Cardiac fibroblast (primary cell): Measurements from ENCODE around the gene RAB11FIP5.
"Not testable (repeated sequence)": the region's sequence is repeated elsewhere in the genome, so short reads cannot be mapped to it uniquely, and the experiment has no call there.

ENCODE experiments used
- DNase-seq, 2 donors: peaks; one replicate each; pipeline versions ENCODE4 v3.0.0 to v3.0.0-alpha.2; 2010; ENCODE audit warnings: low read depth in 2 of 2
- H3K4me3 ChIP-seq, 2 donors: replicated peaks in 1 of 2; 1 replicate in 1 of 2; 2 replicates in 1 of 2; pipeline ENCODE4 v1.5.1; 2011; ENCODE audit warnings: low read depth in 2 of 2, low read length in 2 of 2, mild to moderate bottlenecking in 2 of 2, moderate library complexity in 1 of 2
- TF ChIP-seq, protein P1 (sequence below): IDR thresholded peaks from one replicate; pipeline ENCODE4 v1.5.1; 2011; ENCODE audit warnings: low read depth, mild to moderate bottlenecking, low read length, inconsistent platforms

RAB11FIP5 gene

DNA sequence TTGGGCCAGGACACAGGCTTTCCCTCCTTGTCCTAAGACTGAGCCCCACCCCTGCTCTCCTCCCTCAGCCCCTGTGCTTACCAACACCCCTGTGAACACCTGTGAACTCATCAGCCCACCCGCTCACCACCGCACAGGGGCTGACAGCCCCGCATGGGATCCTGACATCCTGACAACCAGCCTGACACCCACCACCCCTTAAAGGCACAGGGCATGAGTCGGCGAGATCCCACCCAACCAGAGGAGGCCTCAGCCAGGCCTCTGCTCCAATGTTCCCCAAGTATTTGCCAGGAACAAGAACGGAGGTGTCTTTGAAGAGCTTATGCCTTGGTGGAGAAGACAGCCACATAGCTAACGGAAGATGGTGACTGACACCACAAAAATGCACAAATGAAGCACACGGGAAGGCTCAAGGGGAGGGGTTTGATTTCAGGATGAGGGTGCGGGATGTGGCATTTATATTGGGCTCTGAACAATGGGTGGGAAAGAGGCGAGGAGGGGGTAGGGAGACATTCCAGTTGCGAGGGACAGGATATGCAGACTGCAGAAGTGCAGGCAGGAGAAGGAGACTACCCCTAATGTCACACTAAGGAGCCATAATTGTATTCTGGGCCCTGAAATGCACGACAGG is 11.0 kb downstream of the RAB11FIP5 start:
- DNase-seq, result peak in 1 of 2 donors; percentile 48
- no peak overlapping the region for H3K4me3 ChIP-seq
- TF ChIP-seq, protein P1, sequence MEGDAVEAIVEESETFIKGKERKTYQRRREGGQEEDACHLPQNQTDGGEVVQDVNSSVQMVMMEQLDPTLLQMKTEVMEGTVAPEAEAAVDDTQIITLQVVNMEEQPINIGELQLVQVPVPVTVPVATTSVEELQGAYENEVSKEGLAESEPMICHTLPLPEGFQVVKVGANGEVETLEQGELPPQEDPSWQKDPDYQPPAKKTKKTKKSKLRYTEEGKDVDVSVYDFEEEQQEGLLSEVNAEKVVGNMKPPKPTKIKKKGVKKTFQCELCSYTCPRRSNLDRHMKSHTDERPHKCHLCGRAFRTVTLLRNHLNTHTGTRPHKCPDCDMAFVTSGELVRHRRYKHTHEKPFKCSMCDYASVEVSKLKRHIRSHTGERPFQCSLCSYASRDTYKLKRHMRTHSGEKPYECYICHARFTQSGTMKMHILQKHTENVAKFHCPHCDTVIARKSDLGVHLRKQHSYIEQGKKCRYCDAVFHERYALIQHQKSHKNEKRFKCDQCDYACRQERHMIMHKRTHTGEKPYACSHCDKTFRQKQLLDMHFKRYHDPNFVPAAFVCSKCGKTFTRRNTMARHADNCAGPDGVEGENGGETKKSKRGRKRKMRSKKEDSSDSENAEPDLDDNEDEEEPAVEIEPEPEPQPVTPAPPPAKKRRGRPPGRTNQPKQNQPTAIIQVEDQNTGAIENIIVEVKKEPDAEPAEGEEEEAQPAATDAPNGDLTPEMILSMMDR, result no peak

DNA sequence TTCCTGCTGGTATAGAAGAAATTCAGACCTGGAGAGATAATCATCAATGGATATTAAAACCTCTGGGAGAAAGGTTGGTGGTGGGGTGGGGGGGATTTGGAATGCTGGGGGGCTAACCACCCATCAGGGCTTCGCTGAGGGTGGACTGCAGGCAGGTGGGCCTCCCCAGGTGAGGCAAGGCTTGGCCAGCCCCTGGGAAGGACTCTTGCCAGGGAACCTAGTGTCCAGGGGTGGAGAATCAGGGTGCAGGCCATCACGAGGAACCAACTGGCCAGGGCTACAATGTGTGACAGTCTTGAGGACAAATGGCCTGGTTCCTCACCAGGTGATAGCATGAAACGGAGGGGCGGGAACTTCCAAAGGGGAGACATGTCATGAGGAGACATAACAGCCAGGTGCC is 11.8 kb downstream of the RAB11FIP5 start:
- DNase-seq, result no peak
- no peak overlapping the region for H3K4me3 ChIP-seq
- TF ChIP-seq, protein P1, result no peak

DNA sequence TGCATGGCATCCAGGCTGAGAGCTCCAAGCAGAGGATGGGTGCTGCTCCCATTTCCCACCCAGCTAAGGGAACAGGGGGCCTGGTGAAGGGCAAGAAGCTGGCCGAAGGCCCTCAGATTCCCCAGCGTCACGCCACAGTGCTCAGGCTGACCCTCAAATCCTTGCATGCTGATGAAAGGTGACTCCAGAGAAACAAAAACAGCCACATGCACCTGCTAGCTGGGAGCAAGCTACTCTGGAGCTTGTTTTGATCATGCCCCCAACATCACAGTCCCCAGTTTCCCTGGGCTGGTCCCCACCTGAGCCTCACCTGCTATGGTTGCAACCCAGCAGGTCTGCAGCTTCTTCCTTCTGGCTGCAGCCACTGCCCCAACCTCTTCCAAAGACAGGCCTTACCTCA is 13.3 kb downstream of the RAB11FIP5 start:
- TF ChIP-seq, protein P1, result no peak
- no peak overlapping the region for H3K4me3 ChIP-seq
- no peak for DNase-seq

GRCh38 chr2:73095910-73096309 is 16.8 kb downstream of the RAB11FIP5 start:
- TF ChIP-seq, protein P1, result no peak
- no peak for DNase-seq
- no peak overlapping the region for H3K4me3 ChIP-seq

DNA sequence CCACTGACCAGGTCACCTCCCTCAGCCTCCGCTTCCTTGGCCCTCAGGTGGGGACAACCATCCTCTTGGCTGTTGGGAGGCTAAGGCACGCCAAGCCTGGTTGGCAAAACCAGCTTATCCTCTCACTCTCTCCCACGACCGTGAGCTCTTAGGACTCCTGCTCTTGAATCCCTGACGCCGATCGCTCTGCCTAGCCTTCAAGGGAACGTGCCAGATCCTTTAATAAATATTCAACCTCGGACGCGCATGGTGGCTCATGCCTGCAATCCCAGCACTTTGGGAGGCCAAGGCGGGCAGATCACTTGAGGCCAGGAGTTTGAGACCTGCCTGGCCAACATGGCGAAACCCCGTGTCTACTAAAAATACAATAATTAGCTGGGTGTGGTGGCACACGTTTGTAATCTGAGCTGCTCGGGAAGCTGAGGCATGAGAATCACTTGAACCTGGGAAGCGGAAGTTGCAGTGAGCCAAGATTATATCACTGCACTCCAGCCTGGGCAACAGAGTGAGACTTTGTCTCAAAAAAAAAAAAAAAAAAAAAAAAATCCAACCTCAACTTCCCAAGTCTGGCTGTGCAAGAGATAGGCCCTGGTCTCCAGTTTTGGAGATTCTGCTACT is 19.0 kb downstream of the RAB11FIP5 start:
- DNase-seq, H3K4me3 ChIP-seq: not testable (repeated sequence)

DNA sequence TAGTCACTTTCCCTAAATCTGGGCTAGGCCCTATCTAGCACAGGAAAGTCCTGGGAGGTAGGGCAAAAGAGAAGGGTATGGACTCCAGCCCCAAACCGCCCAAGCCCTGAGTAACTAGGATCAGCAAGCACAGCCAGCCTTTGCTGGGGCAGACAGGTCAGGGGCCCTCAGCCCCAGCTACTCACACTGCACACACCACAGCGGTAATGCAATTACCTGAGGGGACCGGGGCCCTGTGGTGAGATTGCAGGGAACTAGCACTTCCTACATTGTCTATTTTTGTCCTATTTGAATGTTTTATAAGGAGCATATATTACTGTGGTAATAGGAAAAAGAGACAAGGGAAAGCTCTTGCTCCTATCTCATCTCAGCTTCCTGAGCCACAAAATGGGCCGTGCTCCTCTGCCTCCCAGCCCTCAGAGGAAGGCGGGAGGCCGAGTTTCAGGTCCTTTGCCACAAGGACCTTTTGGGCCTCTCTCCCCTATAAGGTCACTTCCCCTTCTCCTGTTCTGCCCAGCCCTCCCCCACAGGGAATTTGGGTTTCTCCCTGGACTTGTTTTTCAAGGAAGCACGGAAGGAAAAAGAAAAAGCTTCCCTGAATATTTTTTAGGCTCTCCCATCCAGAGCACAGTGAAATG is 20.5 kb downstream of the RAB11FIP5 start:
- no peak for DNase-seq
- no peak overlapping the region for H3K4me3 ChIP-seq
- TF ChIP-seq, protein P1, result no peak

GRCh38 chr2:73091696-73092095 is 21.1 kb downstream of the RAB11FIP5 start:
- TF ChIP-seq, protein P1, result no peak
- DNase-seq, result no peak
- H3K4me3 ChIP-seq, result no peak overlapping the region
